Suppressor macrophage treated with lipopolysaccharide for 1 hour (primary cell): ENCODE results near the gene CD109.

ENCODE experiments used
- DNase-seq, 3 donors: peaks; one replicate each; pipeline ENCODE4 v3.0.0-alpha.2; 2020 to 2022

The CD109 gene

DNA sequence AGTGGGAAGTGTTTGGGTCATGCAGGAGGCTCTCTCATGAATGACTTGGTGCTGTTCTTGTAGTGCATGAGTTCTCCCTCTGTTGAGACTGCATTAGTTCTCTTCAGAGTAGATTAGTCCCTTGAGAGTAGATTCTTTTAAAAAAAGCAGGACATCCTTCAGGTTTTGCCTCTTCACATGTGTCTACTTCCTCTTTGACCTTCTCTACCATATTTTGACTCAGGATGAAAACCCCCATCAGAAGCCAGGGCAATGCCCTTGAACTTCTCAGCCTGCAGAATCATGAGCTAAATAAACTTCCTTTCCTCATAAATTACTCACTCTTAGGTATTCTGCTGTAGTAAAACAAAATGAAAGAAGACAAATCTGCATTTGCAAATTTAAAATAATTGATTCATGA, 170.3 kb downstream of the CD109 start:
- DNase-seq, result peak in 1 of 3 donors; percentile 9

- no peak for DNase-seq
Measured at GRCh38 chr6:73867411-73867810, 171.4 kb downstream of the CD109 start.

- no peak for DNase-seq
Measured at GRCh38 chr6:73870907-73871306, 174.9 kb downstream of the CD109 start.

DNA sequence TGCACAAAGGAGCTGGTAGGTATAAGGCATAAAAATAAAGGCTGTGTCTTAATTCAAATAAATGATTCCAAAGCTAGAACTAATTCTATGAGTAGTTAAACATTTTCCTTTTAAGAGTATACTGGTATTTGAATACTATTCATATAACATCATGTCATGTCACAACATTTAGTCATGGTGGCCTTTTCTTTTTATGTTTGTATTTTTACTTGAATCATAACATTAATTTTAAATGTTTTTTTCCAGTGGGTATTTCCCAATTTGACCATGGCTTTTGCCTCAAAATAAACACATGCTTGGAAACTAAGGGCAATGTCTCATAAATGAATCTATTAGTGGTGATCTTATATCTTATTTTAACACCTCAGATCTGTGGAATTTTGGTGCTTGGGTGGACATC, 177.1 kb downstream of the CD109 start:
- DNase-seq, result peak in 1 of 3 donors; percentile 24
